HepG2 (cell line): Measurements from ENCODE around the gene TREX2.

Experiments
- EZH2 ChIP-seq: conservative IDR thresholded peaks from 2 replicates; pipeline ENCODE4 v1.6.1; 2012; ENCODE audit warnings: mild to moderate bottlenecking, low read depth, low read length, moderate library complexity
- RXRB ChIP-seq: IDR thresholded peaks from 2 replicates; pipeline ENCODE4 v1.6.1; 2016; ENCODE audit warnings: borderline replicate concordance, missing genetic modification reagents, missing compliant biosample characterization
- YY1 ChIP-seq: IDR thresholded peaks from 2 replicates; pipeline ENCODE4 v1.6.1; 2011; ENCODE audit warnings: low read length, low read depth, moderate library complexity, mild to moderate bottlenecking; ENCODE audit not compliant: insufficient read depth, insufficient replicate concordance
- ZBTB34 ChIP-seq: sonication (generic); formaldehyde crosslinking; IDR thresholded peaks from 2 replicates; pipeline ENCODE4 v1.8.0; 2022; ENCODE audit warnings: mild to moderate bottlenecking, missing genetic modification reagents
- ZNF3 ChIP-seq: IDR thresholded peaks from 2 replicates; pipeline ENCODE4 v1.7.0; 2017; ENCODE audit warnings: inconsistent platforms
- TF ChIP-seq, protein P1 (sequence below): sonication (generic); formaldehyde crosslinking; IDR thresholded peaks from 2 replicates; pipeline ENCODE4 v1.5.0; 2020; ENCODE audit warnings: mild to moderate bottlenecking, missing genetic modification reagents, moderate library complexity

GRCh38 chrX:153447581-153447960 lies 1.7 kb upstream of the TREX2 start:
- TF ChIP-seq ZNF3 (no peak), ZBTB34 (CRISPR knock-in tag) (no peak), RXRB (CRISPR knock-in tag) (no peak), YY1 (no peak), EZH2 (no peak)
- TF ChIP-seq, protein P1, sequence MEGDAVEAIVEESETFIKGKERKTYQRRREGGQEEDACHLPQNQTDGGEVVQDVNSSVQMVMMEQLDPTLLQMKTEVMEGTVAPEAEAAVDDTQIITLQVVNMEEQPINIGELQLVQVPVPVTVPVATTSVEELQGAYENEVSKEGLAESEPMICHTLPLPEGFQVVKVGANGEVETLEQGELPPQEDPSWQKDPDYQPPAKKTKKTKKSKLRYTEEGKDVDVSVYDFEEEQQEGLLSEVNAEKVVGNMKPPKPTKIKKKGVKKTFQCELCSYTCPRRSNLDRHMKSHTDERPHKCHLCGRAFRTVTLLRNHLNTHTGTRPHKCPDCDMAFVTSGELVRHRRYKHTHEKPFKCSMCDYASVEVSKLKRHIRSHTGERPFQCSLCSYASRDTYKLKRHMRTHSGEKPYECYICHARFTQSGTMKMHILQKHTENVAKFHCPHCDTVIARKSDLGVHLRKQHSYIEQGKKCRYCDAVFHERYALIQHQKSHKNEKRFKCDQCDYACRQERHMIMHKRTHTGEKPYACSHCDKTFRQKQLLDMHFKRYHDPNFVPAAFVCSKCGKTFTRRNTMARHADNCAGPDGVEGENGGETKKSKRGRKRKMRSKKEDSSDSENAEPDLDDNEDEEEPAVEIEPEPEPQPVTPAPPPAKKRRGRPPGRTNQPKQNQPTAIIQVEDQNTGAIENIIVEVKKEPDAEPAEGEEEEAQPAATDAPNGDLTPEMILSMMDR (CRISPR knock-in tag), result no peak
